ENCODE results near the gene CLDN9. TPM values are rescaled to one million over a fixed set of nuclear protein-coding genes. Genes with fewer than 3 reads are reported as not detected.
"Not testable (repeated sequence)": the region's sequence is repeated elsewhere in the genome, so short reads cannot be mapped to it uniquely, and the experiment has no call there.

CLDN9 gene
- total RNA-seq, 4 donors from 2014 or later, result 0.32 to 0.39 TPM; not detected in 2

- Histone ChIP-seq H3K36me3 (no peaks in the 10 kb centered on the region), H3K27ac (no peak overlapping the region), H3K9me3 (no peaks in the 10 kb centered on the region), H3K27me3 (peaks cover 68% of the 10 kb centered on the region), H3K4me3 (no peak overlapping the region), H3K4me1 (peaks cover 0 to 20% (median 16%) of the 10 kb centered on the region in 3 donors)
- 72 to 87% methylated on average over 4 to 5 of the region's 5 CpGs for WGBS, 2 donors (ENCODE audit: low coverage in 1 of 2)
- no peak for ATAC-seq
- TF ChIP-seq POLR2A (IDR thresholded peaks at IDR 0.05) (no peak), CTCF (IDR thresholded peaks at IDR 0.05) (no peak), EP300 (IDR thresholded peaks at IDR 0.05) (no peak), POLR2AphosphoS5 (IDR thresholded peaks at IDR 0.05) (no peak)
Measured at GRCh38 chr16:3050487-3050886, 37.8 kb downstream of the CLDN9 start.

DNA sequence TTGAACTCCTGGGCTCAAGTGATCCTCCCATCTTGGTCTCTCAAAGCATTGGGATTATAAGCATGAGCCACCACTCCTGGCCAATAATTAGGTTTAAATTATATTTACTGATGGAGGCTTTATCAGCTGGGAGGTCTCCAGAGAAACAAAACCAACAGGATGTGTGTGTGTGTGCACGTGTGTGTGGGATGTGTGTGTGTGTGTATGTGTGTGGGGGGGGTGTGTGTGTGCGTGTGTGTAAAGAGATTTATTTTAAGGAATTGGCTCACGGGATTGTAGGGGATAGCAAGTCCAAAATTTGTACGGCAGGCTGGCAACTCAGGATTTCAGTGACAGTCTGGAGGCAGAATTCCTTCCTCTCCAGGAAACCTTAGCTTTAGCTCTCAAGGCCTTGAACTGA is 38.3 kb downstream of the CLDN9 start:
- no peak for TF ChIP-seq POLR2AphosphoS5 (IDR thresholded peaks at IDR 0.05)
- no peak for TF ChIP-seq POLR2A (IDR thresholded peaks at IDR 0.05)
- no peak for TF ChIP-seq CTCF (IDR thresholded peaks at IDR 0.05)
- TF ChIP-seq EP300 (IDR thresholded peaks at IDR 0.05), result no peak
- H3K27me3 ChIP-seq, result peaks cover 63% of the 10 kb centered on the region
- no peaks in the 10 kb centered on the region for H3K9me3 ChIP-seq
- no peak for ATAC-seq
- H3K36me3 ChIP-seq, result no peaks in the 10 kb centered on the region
- H3K4me3 ChIP-seq, result no peak overlapping the region
- H3K4me1 ChIP-seq, result peaks cover 0 to 14% (median 10%) of the 10 kb centered on the region in 3 donors
- H3K27ac ChIP-seq, result no peak overlapping the region
- 24 to 28% methylated on average over 4 of the region's 4 CpGs for WGBS, 2 donors (ENCODE audit: low coverage in 1 of 2)

GRCh38 chr16:3051494-3051893 is 38.8 kb downstream of the CLDN9 start:
- no peak for ATAC-seq

GRCh38 chr16:3052571-3053329 is 40.0 kb downstream of the CLDN9 start:
- H3K4me3 ChIP-seq, ATAC-seq, H3K4me1 ChIP-seq, H3K27ac ChIP-seq, H3K9me3 ChIP-seq, H3K36me3 ChIP-seq: not testable (repeated sequence)
- 67% methylated on average over 3 of the region's 12 CpGs; no CpG with 5 or more reads in 1 of the 2 donors for WGBS, 2 donors (ENCODE audit: low coverage in 1 of 2)
- H3K27me3 ChIP-seq, result peaks cover 46% of the 10 kb centered on the region

More at GRCh38 chr16:3051494-3051893, 38.8 kb downstream of the CLDN9 start:
- 80 to 90% methylated on average over 1 to 9 of the region's 9 CpGs for WGBS, 2 donors (ENCODE audit: low coverage in 1 of 2)
- Histone ChIP-seq H3K9me3 (no peaks in the 10 kb centered on the region), H3K4me1 (peaks cover 0 to 9% (median 6%) of the 10 kb centered on the region in 3 donors), H3K36me3 (no peaks in the 10 kb centered on the region), H3K27me3 (peaks cover 58% of the 10 kb centered on the region), H3K27ac (no peak overlapping the region), H3K4me3 (no peak overlapping the region)
- TF ChIP-seq EP300 (IDR thresholded peaks at IDR 0.05) (no peak), POLR2AphosphoS5 (IDR thresholded peaks at IDR 0.05) (no peak), CTCF (IDR thresholded peaks at IDR 0.05) (no peak), POLR2A (IDR thresholded peaks at IDR 0.05) (no peak)

- H3K4me1 ChIP-seq, ATAC-seq, H3K4me3 ChIP-seq, H3K36me3 ChIP-seq, H3K9me3 ChIP-seq, H3K27ac ChIP-seq: not testable (repeated sequence)
- H3K27me3 ChIP-seq, result peaks cover 46% of the 10 kb centered on the region
- WGBS, 2 donors (ENCODE audit: low coverage in 1 of 2), result no CpG with 5 or more reads among the region's 13 CpGs
Measured at GRCh38 chr16:3053330-3053710, 40.6 kb downstream of the CLDN9 start.

Measured in gastroesophageal sphincter (tissue), 4 donors.